ENCODE measurements around the gene MARCHF3.

DNA sequence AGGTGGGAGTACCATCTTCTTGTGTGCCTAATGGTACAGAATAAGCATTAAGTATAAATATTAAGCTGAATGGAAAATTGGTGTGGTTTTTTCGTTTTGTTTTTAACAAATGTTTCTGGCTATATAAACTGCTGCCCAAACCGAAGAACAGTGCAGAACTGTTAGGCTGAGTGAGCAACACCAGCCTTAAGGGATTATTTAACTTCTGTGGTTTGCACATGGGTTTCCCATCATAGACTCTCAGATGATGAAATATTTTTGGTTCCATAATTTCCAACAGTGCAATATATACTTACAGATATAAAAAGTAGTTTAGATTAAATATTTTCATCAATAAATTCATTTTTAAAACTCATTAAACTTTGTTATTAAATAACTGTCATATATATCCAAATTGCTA lies 26.5 kb upstream of the MARCHF3 start:
- TF ChIP-seq ATF6 (CRISPR knock-in tag; IDR thresholded peaks at IDR 0.05) (no peak), SMAD3 (CRISPR knock-in tag; IDR thresholded peaks at IDR 0.05; ENCODE audit: borderline replicate concordance) (no peak)

Data from WTC11 (cell line).